ENCODE results near the gene PTHLH.

DNA sequence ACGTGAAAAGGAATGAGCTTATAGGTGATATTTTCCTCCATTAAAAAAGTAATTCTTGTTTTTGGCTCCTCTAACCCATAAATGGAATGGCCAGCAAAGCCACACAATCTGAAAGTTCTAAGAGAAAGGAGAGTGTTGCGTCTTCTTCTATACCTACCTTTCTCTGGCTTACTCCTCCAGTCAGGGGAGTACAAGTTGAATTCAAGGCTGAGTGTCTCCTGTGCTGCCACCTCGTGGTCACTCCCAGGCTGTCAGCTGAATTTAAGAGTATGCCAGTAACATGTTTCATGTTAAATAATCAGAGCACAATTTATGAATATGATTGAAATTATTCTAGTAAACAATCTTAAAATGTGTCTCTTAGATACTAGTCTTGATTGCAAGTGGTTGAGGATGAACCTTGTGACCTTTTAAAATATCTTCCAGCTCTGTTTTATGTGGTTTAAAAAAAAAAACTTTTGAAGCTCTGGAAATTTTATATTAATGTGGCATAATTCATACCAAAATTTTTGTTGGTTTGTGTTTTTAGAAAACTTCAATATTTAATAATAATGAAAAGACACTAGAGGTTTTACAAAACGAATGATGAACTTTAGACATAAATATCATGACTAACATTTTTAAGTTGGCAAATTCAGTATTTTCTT is 31.7 kb downstream of the PTHLH start:
- TF ChIP-seq, protein P1, sequence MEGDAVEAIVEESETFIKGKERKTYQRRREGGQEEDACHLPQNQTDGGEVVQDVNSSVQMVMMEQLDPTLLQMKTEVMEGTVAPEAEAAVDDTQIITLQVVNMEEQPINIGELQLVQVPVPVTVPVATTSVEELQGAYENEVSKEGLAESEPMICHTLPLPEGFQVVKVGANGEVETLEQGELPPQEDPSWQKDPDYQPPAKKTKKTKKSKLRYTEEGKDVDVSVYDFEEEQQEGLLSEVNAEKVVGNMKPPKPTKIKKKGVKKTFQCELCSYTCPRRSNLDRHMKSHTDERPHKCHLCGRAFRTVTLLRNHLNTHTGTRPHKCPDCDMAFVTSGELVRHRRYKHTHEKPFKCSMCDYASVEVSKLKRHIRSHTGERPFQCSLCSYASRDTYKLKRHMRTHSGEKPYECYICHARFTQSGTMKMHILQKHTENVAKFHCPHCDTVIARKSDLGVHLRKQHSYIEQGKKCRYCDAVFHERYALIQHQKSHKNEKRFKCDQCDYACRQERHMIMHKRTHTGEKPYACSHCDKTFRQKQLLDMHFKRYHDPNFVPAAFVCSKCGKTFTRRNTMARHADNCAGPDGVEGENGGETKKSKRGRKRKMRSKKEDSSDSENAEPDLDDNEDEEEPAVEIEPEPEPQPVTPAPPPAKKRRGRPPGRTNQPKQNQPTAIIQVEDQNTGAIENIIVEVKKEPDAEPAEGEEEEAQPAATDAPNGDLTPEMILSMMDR (IDR thresholded peaks at IDR 0.05; ENCODE audit: extremely low read depth in 1 of 2, insufficient read depth in 1 of 2, low read depth in 1 of 2, low read length in 2 of 2): peak; percentile 74 to 82
- TF ChIP-seq MYC (IDR thresholded peaks at IDR 0.05; ENCODE audit: low read depth, low read length): no peak
- TF ChIP-seq POLR2A (IDR thresholded peaks at IDR 0.05; ENCODE audit: low read depth, low read length): no peak
- no peak for TF ChIP-seq EZH2 (IDR thresholded peaks at IDR 0.05; ENCODE audit: borderline replicate concordance, low read depth, low read length, severe bottlenecking)
